Melanocyte of skin (primary cell): ENCODE results near the gene SLC4A2. TPM values are rescaled to one million over a fixed set of nuclear protein-coding genes. Genes with fewer than 3 reads are reported as not detected.

Experiments used
- total RNA-seq, 2 donors: library from RNA; depleted of rRNA; stranded (reverse); fragments of >200 nt; gene quantifications; 2 replicates each; pipeline ENCODE4 v1.2.3, GENCODE V29; 2012

The SLC4A2 gene
- 100 to 1,000 TPM in 1 of 2 donors, 10 to 100 TPM in 1; 85.3 to 111 TPM for total RNA-seq

GRCh38 chr7:151059367-151060112, at the start of gene SLC4A2:
SLC4A2 (plus strand) TSS chr7:151059589; CDS start chr7:151061988, 2,399 bp downstream.

GRCh38 chr7:151024435-151025056, 34.8 kb upstream of the SLC4A2 start, which contains the start of gene ATG9B:
ATG9B (minus strand) TSS chr7:151024494; CDS start chr7:151024423, 71 bp downstream.

GRCh38 chr7:151028131-151028947, 31.1 kb upstream of the SLC4A2 start, which contains the start of gene ABCB8:
ABCB8 (plus strand) TSS chr7:151028450; CDS start chr7:151028516, 66 bp downstream.

GRCh38 chr7:151047976-151048815, 11.2 kb upstream of the SLC4A2 start, which contains the start of gene ASIC3:
ASIC3 (plus strand) TSS chr7:151048531; CDS start chr7:151048886, 355 bp downstream.

GRCh38 chr7:151057506-151057988, 1.8 kb upstream of the SLC4A2 start, which contains the start of gene CDK5:
CDK5 (minus strand) TSS chr7:151057897; CDS start chr7:151057848, 49 bp downstream.

GRCh38 chr7:151080522-151081169, 21.3 kb downstream of the SLC4A2 start, which contains the start of gene FASTK:
FASTK (minus strand) TSS chr7:151080809; CDS start chr7:151080766, 43 bp downstream.

GRCh38 chr7:151083071-151083823, 23.9 kb downstream of the SLC4A2 start, which contains the start of gene TMUB1:
TMUB1 (minus strand) TSS chr7:151083493; CDS start chr7:151082563, 930 bp downstream.

GRCh38 chr7:151085691-151086620, 26.6 kb downstream of the SLC4A2 start, which contains the start of gene AGAP3:
AGAP3 (plus strand) TSS chr7:151086475; CDS start chr7:151086742, 267 bp downstream.

Other genes with a start within 250 kb of the SLC4A2 start
- gene AOC1, start 207.1 kb upstream of the SLC4A2 start, total RNA-seq = not detected
- not detected for gene KCNH2, start 81.3 kb upstream of the SLC4A2 start, total RNA-seq
- gene NOS3, start 68.6 kb upstream of the SLC4A2 start, total RNA-seq = 1 to 10 TPM in 1 of 2 donors, under 1 TPM in 1; 0.69 to 7.0 TPM
- under 1 TPM in 1 of 2 donors, not detected in 1; under 0.01 TPM for gene ATG9B, start 35.1 kb upstream of the SLC4A2 start, total RNA-seq
- gene ABCB8, start 31.1 kb upstream of the SLC4A2 start, total RNA-seq = 10 to 100 TPM; 36.6 to 44.4 TPM
- 1 to 10 TPM in 1 of 2 donors, under 1 TPM in 1; 0.33 to 1.0 TPM for gene ASIC3, start 11.1 kb upstream of the SLC4A2 start, total RNA-seq
- gene CDK5, start 1.7 kb upstream of the SLC4A2 start, total RNA-seq = 10 to 100 TPM; 28.2 to 31.6 TPM
- 10 to 100 TPM; 74.3 to 86.0 TPM for gene FASTK, start 21.2 kb downstream of the SLC4A2 start, total RNA-seq
- gene TMUB1, start 23.9 kb downstream of the SLC4A2 start, total RNA-seq = 10 to 100 TPM; 15.1 to 20.6 TPM
- 100 to 1,000 TPM in 1 of 2 donors, 10 to 100 TPM in 1; 66.1 to 100 TPM for gene AGAP3, start 26.9 kb downstream of the SLC4A2 start, total RNA-seq
- not detected for gene GBX1, start 108.1 kb downstream of the SLC4A2 start, total RNA-seq
- not detected for gene ASB10, start 127.7 kb downstream of the SLC4A2 start, total RNA-seq
- not detected for gene H2BK1, start 150.9 kb downstream of the SLC4A2 start, total RNA-seq
- gene ABCF2, start 167.6 kb downstream of the SLC4A2 start, total RNA-seq = 10 to 100 TPM; 54.0 to 78.6 TPM
- 10 to 100 TPM; 32.6 to 37.9 TPM for gene CHPF2, start 172.9 kb downstream of the SLC4A2 start, total RNA-seq
- gene SMARCD3, start 189.1 kb downstream of the SLC4A2 start, total RNA-seq = 10 to 100 TPM in 1 of 2 donors, 1 to 10 TPM in 1; 9.0 to 13.1 TPM